GM19025 (cell line): Measurements from ENCODE around the gene GRIK5.
"Not testable (repeated sequence)": the region's sequence is repeated elsewhere in the genome, so short reads cannot be mapped to it uniquely, and the experiment has no call there.

ENCODE experiments used
- ATAC-seq: cut with Tn5 transposase; IDR thresholded peaks from one replicate; pipeline ENCODE4 v1.9.1; 2021; ENCODE audit warnings: mild to moderate bottlenecking, low read depth, moderate library complexity; ENCODE audit not compliant: unreplicated experiment

GRIK5 gene

GRCh38 chr19:42069619-42070351 is at the start of gene GRIK5:
Gene GRIK5, minus strand, starts transcription at chr19:42070206. Its CDS starts 4,436 bp downstream, at chr19:42065770.
- ATAC-seq, result no peak

GRCh38 chr19:42117076-42117475 is 47.1 kb upstream of the GRIK5 start:
- no peak for ATAC-seq

DNA sequence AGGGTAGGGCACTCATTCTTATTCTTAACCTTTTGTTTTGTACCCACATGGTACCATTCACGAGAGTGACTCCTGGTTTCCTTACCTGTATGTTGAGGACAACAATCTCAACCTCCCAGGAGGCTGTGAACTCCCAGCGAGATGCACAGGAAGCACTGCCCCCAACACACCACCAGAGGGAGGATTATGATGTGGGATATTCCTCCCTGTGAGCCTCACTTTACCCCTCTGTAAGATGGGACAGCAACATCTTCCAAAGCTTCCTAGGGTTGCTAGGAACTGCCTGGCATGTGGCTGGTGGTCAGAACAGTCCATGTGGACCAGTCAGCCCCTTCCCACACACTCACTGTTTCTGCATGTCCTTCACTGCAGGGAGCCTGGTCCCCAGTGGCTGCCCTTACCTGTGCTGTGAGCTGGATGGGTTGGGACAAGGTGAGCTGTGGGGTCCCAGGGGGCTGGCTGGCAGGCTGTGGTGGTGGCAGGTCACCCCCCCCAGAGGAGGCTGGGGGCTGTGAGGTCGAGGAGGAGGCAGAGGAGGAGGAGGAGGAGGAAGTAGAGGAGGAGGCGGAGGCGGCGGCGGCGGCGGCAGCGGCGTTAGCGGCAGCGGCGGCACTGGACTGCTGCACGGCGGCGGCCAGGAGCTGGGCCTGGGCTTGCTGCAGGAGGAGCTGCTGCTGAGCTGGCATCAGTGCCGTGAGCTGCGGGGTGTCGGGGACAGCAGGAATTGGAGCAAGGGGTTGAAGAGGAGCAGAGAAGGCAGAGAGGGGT is 46.5 kb upstream of the GRIK5 start:
- no peak for ATAC-seq

GRCh38 chr19:42115705-42116104 is 45.7 kb upstream of the GRIK5 start:
- ATAC-seq, result no peak

GRCh38 chr19:42115219-42115618 is 45.2 kb upstream of the GRIK5 start:
- ATAC-seq, result no peak

DNA sequence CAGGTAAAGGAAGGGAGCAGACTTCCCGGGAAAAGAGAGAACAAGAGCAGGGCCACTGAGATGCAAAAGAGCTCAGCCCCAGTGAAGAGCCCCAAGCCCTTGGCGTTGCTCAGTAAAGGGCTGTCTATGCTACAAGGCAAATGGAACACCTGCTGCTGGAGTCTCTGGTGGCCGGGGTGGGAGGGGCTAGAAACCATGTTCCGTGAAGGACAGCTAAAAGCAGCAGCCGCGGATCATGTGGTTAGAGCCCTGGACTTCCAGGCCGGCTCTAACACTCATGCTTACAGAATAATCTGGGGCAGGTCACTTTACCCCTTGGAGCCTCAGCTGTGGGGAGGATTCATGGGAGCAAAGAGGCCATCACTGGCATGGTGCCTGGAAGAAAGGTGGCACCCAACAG is 44.4 kb upstream of the GRIK5 start:
- ATAC-seq, result peak; percentile 64

- ATAC-seq, result peak; percentile 49
Observed at GRCh38 chr19:42113641-42114348, 43.8 kb upstream of the GRIK5 start.

DNA sequence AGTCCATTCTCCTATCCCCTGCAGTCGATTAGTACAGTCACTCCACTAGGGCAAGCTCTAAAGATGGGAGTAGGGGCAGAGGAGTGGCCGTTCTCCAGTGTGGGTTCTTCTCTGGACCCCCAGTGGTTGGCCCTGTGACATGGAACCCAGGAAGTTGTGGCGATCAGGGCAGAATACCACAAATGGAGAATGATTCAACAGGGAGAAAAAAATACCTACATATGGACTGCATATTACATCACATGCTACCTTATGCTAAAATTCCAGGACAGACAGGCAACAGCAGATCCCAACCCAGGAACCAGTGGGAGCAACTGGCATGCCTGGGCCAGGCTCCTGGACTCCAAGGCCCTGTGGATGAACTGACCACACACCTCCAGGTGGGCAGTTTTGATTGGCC is 41.8 kb upstream of the GRIK5 start:
- no peak for ATAC-seq

DNA sequence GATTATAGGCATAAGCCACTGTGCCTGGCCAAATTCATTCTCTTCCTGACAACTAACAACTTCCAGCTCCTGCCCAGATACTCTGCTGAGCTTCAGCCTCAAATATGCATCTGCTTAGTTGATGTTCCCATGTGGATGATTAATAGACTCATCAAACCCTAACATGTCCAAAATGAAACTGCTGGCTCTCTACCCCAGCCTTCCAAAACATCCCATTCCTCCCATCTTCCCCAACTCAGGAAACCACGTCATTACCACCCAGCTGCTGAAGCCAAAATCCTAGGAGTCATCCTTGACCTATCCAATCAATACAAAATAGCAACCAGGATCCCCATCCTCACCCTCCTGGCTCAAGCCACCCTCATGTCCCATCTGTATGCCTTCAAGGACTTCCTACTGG is 41.4 kb upstream of the GRIK5 start:
- ATAC-seq, result no peak

DNA sequence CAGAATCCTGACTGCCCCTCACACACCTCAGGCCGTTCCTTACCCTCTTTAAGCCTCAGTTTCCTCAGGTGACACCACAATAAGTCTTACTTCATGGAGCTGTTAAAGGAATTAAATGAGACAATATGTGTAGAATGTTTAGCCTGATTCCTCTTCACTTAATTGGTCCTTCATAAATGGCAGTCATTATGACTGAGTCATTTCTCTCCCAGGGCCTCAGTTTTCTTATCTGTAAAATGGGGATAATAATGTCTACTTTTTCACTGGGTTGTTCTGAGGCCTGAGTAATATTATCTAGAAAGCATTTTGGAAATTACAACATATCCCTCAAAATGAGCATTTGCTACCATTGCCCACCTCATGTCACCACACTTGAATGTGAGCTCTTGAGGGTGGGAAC is 40.7 kb upstream of the GRIK5 start:
- no peak for ATAC-seq

DNA sequence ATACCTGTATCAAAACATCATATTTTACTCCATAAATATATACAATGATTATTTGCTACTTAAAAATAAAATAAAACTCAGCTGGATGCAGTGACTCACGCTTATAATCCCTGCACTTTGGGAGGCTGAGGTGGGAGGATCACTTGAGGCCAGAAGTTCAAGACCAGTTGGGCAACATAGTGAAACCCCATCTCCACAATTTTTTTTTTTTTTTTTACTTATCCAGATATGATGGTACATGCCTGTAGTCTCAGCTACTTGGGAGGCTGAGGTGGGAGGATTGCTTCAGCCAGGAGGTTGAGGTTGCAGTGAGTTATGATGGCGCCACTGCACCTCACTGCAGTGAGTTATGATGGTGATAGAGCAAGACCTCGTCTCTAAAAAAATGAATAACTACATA is 39.9 kb upstream of the GRIK5 start:
- no peak for ATAC-seq

GRCh38 chr19:42108527-42109389 is 38.8 kb upstream of the GRIK5 start:
- no peak for ATAC-seq

GRCh38 chr19:42105368-42105767 is 35.4 kb upstream of the GRIK5 start:
- ATAC-seq, result no peak

DNA sequence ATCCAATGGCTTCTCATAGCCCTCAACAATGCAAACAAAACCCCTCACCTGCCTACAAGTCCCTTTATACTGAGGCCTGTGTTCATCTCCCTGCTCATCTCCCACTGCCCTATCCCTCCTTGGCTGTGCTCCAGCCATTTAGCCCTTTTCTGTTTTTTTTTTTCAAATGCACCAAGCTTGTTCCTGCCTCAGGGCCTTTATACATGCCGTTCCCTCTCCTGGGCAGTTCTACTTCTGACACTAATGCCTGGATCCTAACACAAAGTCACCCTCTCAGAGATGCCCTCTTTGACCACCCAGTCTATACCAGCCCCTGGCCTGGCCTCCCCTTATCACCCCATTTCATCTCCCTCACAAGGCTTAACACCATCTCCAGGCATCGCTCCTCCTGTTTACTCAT is 32.9 kb upstream of the GRIK5 start:
- no peak for ATAC-seq

- not testable (repeated sequence) for ATAC-seq
Observed at GRCh38 chr19:42100241-42100640, 30.2 kb upstream of the GRIK5 start.

- no peak for ATAC-seq
Observed at GRCh38 chr19:42099336-42099925, 29.4 kb upstream of the GRIK5 start.

GRCh38 chr19:42098781-42099180 is 28.8 kb upstream of the GRIK5 start:
- ATAC-seq, result no peak

- ATAC-seq, result no peak
Observed at GRCh38 chr19:42097461-42097860, 27.5 kb upstream of the GRIK5 start.

DNA sequence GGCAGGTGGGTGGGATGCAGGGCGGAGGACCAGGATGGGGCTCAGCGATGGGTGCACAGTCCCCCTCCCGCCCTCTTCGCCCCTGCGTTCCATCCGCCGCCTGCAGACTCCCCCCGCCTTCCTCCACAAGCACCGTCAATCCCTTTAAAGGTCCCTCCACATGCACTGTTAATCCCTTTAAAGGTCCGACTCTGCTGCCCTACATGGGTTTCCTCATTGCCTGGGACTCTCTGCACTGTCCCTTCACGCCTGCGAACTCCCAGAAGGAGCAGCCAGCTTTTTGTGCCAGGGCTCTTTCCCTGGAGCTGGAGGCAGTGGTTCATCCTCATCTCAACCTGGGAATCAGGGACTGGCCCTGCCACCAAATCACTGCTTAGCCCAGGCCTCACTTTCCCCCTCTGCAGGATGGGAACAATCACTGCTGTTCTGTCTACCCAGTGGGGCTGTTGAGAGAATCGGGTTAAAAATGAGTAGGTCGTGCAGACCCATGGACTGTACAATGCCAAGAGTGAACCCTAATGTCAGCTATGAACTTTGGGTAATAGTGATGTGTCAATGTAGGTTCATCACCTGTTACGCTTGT is 26.3 kb upstream of the GRIK5 start:
- ATAC-seq, result no peak

GRCh38 chr19:42095814-42096230 is 25.8 kb upstream of the GRIK5 start:
- no peak for ATAC-seq
